DMS53 treated with DMSO at 0.1 percent for 48 hours (cell line): Measurements from ENCODE around the gene WIPF1.

ENCODE experiments used
- DNase-seq: peaks from one replicate; lab custom pipeline; 2025; ENCODE audit not compliant: unreplicated experiment; lab: John Stamatoyannopoulos, UW

Gene WIPF1

GRCh38 chr2:174597345-174598047 is at the start of gene WIPF1:
Gene WIPF1 (minus strand): TSS chr2:174597804. CDS start chr2:174585573, 12,231 bp downstream.
- no peak for DNase-seq

GRCh38 chr2:174645296-174645695 is 47.7 kb upstream of the WIPF1 start:
- DNase-seq, result no peak

GRCh38 chr2:174644406-174644805 is 46.8 kb upstream of the WIPF1 start:
- no peak for DNase-seq

- DNase-seq, result no peak
Observed at GRCh38 chr2:174643356-174643755, 45.8 kb upstream of the WIPF1 start.

GRCh38 chr2:174641168-174641567 is 43.6 kb upstream of the WIPF1 start:
- DNase-seq, result no peak

- DNase-seq, result no peak
Observed at GRCh38 chr2:174636987-174637386, 39.4 kb upstream of the WIPF1 start.

GRCh38 chr2:174635776-174636404 is 38.3 kb upstream of the WIPF1 start:
- DNase-seq, result no peak

- DNase-seq, result no peak
Observed at GRCh38 chr2:174635015-174635593, 37.5 kb upstream of the WIPF1 start.

GRCh38 chr2:174634130-174635014 is 36.8 kb upstream of the WIPF1 start:
- no peak for DNase-seq

GRCh38 chr2:174633623-174633930 is 36.0 kb upstream of the WIPF1 start:
- no peak for DNase-seq

- no peak for DNase-seq
Observed at GRCh38 chr2:174632841-174633622, 35.4 kb upstream of the WIPF1 start.

GRCh38 chr2:174631009-174631981 is 33.7 kb upstream of the WIPF1 start:
- DNase-seq, result no peak

GRCh38 chr2:174630107-174630506 is 32.5 kb upstream of the WIPF1 start:
- no peak for DNase-seq

- DNase-seq, result no peak
Observed at GRCh38 chr2:174629506-174629905, 31.9 kb upstream of the WIPF1 start.

GRCh38 chr2:174628528-174629169 is 31.0 kb upstream of the WIPF1 start:
- DNase-seq, result no peak

- DNase-seq, result no peak
Observed at GRCh38 chr2:174627216-174627615, 29.6 kb upstream of the WIPF1 start.

- DNase-seq, result no peak
Observed at GRCh38 chr2:174624895-174625430, 27.4 kb upstream of the WIPF1 start.

- DNase-seq, result no peak
Observed at GRCh38 chr2:174623690-174624089, 26.1 kb upstream of the WIPF1 start.

GRCh38 chr2:174623106-174623637 is 25.6 kb upstream of the WIPF1 start:
- DNase-seq, result no peak
